Measurements from ENCODE around the gene ZMIZ2. TPM values are rescaled to one million over a fixed set of nuclear protein-coding genes. Genes with fewer than 3 reads are reported as not detected.
"Not testable (repeated sequence)": the region's sequence is repeated elsewhere in the genome, so short reads cannot be mapped to it uniquely, and the experiment has no call there.

The ZMIZ2 gene
- total RNA-seq, 1 donor from 2014 or later = 9.6 TPM

DNA sequence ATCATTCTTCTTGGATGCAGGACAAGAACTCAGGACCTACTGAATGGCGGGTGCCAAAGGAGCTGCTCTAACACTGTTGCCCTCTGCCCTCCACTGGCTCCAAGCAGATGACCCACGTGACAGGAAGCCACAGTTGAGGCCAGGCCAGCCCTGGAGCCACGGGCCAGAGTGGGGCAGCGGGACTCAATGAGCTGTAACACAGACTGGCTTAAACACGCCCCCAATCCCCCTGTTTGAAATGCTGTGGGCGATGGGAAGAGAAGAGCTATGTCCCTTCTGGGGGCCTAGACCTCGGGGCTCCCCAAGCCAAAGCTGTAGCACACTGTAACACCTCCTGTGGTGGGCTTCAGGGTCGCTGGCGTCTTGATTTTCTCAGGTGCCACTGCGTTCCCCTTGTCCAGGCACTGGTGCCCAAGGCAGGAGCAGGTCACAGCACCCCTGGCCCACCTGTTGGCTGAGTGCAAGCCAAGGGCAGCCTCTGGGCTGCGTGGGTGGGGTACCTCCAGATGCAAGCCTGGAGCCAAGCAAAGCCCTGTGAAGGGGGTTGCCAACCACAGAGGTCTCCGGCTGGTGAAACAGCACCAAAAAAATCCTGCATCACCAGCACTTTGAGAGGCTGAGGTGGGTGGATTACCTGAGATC is 18.6 kb upstream of the ZMIZ2 start:
- no peak for DNase-seq

GRCh38 chr7:44732971-44733370 is 15.7 kb upstream of the ZMIZ2 start:
- DNase-seq = not testable (repeated sequence)

DNA sequence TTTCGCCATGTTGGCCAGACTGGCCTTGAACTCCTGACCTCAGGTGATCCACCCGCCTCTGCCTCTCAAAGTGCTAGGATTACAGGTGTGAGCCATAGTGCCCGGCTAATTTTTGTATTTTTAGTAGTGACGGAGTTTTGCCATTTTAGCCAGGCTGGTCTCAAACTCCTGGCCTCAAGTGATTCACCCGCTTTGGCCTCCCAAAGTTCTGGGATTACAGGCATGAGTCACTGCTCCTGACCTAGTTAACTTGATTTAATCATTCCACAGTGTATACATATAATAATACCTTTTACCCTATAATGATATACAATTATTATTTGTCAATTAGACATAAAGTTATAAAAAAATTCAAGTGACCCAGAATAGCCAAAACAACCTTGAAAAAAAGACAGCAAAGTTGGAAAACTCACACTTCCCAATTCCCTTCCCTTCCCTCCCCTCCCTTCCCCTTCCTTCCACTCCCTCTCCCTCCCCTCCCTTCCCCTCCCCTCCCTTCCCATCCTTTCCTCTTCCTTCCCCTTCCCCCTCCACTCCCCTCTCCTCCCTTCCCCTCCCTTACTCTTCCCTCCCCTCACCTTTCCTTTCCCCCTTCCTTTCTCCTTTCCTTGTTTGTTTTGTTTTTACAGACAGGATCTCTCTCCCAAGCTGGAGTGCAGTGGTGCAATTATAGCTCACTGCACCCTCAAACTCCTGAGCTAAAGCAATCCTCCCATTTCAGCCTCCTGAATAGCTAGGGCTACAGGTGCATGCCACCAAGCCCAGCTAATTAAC is 14.8 kb upstream of the ZMIZ2 start:
- DNase-seq = no peak

GRCh38 chr7:44735403-44736165 is 13.1 kb upstream of the ZMIZ2 start:
- no peak for DNase-seq

DNA sequence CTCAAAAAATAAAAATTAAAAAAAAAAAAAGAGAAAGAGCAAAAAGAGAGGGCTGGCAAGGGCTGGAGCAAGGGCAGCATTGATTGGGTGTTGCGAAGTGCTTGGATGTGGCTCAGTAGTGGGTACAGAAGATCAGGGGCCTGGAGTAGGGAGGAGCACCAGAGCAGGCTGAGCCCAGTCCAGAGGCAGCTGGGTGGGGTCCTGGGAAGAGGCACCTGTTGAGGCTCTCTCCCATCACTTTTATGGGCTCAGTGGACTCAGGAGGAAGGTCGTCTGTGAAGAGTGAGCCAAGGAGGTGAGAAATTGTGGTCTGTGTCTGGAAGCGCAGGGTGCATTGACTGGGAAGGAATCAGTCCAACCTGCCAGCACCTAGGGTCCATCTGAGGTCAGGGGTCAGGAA is 11.8 kb upstream of the ZMIZ2 start:
- DNase-seq = no peak

- DNase-seq = no peak
Measured at GRCh38 chr7:44738051-44738723, 10.5 kb upstream of the ZMIZ2 start.

- no peak for DNase-seq
Measured at GRCh38 chr7:44738876-44739665, 9.6 kb upstream of the ZMIZ2 start.

DNA sequence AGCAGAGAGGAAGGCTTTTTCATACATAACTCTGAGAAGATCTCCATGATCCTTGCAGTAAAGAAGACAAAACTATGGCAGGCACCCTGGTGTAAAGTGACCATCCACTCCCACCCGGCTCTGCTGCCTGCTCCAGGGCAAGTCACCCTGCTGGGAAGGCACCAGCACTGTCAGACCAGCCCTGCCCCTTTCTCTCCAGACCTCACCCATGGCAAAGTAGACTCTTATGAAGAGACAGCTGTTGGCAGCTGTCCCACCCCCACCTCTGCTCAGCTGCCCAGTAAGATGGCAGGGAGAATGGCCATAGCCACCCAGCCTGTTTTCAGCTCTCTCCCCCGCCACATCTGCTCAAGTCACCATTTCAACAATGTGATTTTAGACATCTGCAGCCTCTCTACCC is 8.6 kb upstream of the ZMIZ2 start:
- DNase-seq = peak; percentile 72

DNA sequence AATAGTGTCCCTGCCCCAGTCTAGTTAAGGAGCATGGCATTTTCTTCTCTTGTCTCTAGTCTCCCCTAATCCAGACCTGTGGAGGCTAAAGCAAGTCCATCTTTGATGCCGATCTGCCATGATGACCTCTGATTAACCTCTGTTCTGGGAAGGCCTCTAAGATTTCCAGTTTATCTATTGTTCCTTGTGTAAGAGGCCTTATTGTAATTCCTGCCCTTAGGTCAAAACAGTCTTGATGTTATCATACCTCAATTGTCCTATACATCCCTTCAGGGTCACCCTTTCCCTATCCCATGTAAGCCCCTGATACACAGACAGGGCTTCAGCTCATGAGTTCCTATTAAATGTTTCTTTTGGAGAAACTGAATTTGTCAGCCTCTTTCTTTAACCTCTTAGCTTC is 4.9 kb upstream of the ZMIZ2 start:
- no peak for DNase-seq

- peak; percentile 22 for DNase-seq
Measured at GRCh38 chr7:44748948-44749731, 493 bp downstream of the ZMIZ2 start.

DNA sequence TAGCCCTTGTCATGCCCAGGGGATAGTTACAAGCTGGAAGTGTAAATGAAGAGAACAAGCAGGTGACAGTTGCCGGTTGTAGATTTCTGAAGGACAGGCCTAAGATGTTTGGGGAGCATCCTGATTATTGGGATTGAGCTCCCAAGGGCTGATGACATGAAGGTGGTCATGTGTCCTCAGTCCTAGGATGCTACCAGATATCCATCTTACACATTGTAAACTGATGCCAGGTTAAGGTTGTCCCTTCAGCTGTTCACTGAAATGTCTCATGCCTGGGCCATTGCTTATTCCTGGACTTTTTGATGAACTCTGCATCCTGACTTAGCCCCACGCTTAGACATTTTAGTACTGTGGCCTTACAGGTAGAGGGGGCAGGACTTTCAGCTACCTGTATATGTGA is 1.3 kb downstream of the ZMIZ2 start:
- no peak for DNase-seq

DNA sequence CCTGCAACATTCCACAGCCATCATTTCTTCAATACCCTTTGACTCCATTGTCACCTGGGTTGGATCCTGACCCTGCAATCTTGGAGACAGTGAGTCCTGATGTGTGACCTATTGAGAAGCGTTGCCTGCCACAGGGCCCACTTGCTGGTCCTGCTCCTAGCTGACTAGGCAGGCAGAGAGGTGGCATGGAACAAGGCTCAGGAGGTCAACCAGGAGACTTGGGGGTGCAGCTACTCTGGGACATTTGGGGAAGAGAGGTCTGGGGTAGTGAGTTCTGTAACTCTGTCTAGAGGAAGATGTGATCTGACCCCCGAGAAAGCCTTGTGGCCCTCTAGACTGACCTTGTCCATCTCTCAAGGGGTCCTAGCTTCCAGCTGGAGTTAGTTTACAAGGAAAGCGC is 1.8 kb downstream of the ZMIZ2 start:
- DNase-seq = no peak

DNA sequence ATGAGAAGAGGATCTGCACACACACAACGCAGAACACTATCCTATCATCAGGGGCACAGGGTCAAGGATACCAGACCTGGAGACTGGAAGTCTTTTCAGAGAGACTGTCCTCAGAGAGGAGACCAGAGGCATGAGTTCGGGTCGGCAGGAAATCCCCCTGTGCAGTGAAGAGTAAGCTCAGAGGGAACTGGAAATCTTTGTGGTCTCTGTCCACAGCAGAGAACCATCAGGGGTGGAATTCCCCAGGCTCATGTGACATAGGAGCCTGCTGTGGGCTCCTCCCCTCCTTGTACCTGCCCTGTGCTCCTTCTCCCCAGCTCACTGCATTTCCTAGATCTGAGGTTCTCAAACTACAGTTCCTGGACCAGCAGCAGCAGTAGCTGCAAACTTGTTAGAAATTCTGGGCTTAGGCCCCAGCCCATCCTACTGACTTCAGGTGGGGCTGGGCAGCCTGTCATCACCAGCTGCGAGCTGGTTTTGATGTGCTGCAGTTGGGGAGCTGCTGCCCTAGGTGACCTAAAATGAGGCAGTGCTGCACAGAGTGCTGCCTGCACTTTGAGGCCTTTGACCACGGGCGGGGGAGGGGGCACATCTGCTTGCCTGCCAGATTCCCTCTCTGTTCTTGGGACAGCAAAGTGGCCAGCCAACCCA is 2.4 kb downstream of the ZMIZ2 start:
- DNase-seq = no peak

DNA sequence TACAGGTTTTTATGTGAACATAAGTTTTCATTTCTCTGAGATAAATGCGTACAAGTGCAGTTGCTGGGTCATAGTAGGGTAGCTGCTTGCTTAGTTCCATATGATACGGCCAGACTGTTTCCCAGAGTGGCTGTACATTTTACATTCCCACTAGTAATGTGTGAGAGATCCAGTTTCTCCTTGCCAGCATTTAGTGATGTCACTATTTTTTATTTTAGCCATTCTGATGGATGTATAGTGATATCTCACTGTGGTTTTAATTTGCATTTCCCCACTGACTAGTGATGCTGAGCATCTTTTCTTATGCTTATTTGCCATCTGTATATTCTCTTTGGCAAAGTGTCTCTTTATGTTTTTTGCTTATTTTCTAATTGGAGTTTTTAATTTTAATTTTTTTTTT is 4.2 kb downstream of the ZMIZ2 start:
- DNase-seq = no peak

GRCh38 chr7:44754802-44755697 is 6.4 kb downstream of the ZMIZ2 start:
- DNase-seq = no peak

DNA sequence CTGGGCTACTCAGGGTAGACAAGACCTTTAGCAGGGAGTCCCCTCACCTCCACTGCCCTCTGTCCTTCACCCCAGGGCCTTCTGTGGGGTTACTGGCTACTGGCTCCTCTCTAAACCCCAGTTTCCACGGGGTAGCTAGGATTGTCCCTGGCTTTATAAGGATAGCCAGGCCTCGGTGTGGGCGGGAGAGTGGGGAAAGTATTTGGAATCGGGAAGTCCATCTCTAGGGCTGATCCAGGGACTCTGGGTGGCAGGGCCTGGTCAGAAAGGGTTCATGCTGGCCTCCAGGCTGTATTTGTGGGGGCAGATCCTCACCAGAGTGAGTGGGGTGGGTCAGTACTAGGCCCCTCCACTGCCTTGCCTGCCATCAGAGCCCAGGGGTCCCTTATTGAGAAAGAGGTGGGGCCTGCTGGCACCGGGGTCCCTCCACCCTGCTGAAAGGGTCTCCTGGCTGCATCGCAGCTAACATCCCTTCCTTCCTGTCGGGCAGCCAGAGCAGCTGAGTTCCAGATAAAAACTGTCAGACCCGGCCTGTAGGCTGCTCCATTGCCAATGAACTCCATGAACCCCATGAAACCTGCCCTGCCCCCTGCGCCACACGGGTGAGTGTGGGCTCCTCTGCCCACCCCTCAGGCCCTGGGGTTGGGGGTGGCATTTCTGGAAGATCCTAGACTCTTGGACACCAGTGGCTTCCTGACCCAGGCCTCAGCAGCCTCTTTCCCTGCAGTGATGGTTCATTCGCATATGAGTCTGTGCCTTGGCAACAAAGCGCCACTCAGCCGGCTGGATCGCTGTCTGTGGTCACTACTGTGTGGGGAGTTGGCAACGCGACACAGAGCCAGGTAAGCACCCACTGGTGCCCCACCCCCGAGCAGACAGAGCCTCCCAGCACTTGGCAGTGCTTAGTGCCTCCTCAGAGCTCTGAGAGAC is 7.3 kb downstream of the ZMIZ2 start:
- no peak for DNase-seq

DNA sequence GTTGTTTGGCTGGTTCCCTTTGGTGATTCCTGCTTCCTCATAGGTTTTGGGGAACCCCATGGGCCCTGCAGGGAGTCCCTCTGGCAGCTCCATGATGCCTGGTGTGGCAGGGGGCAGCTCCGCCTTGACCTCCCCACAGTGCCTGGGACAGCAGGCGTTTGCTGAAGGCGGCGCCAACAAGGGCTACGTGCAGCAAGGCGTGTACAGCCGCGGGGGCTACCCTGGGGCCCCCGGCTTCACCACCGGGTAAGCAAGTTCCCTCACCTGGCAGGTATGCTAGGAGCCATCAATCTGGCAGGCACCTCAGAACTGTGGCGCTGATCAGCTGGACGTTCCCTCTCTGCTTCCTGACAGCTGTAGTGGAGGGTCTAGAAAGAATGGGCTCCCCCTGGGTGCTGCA is 8.3 kb downstream of the ZMIZ2 start:
- no peak for DNase-seq

GRCh38 chr7:44757311-44757710 is 8.7 kb downstream of the ZMIZ2 start:
- DNase-seq = peak; percentile 95

Data from tongue (tissue), 2 donors.